Stimulated activated naive CD4-positive, alpha-beta T cell treated with Interleukin-2 at 50 U/mL for 16 hours (primary cell): ENCODE measurements around the gene PRSS48.
"Not testable (repeated sequence)": the region's sequence is repeated elsewhere in the genome, so short reads cannot be mapped to it uniquely, and the experiment has no call there.

ENCODE experiments used
- DNase-seq: peaks from one replicate; lab custom pipeline; 2025; lab: John Stamatoyannopoulos, UW

Gene PRSS48

GRCh38 chr4:151276787-151277562 is at the start of gene PRSS48:
PRSS48 (plus strand) TSS chr4:151277161; CDS start chr4:151277173, 12 bp downstream.
- DNase-seq, result peak; percentile 2

- DNase-seq, result no peak
Measured at GRCh38 chr4:151227172-151227571, 49.8 kb upstream of the PRSS48 start.

GRCh38 chr4:151227731-151228130 is 49.2 kb upstream of the PRSS48 start:
- DNase-seq, result no peak

GRCh38 chr4:151228189-151229119 is 48.5 kb upstream of the PRSS48 start:
- DNase-seq, result no peak

- no peak for DNase-seq
Measured at GRCh38 chr4:151231915-151232595, 44.9 kb upstream of the PRSS48 start.

- no peak for DNase-seq
Measured at GRCh38 chr4:151233600-151233999, 43.4 kb upstream of the PRSS48 start.

GRCh38 chr4:151235373-151235772 is 41.6 kb upstream of the PRSS48 start:
- not testable (repeated sequence) for DNase-seq

GRCh38 chr4:151236036-151236435 is 40.9 kb upstream of the PRSS48 start:
- no peak for DNase-seq

GRCh38 chr4:151238477-151238876 is 38.5 kb upstream of the PRSS48 start:
- no peak for DNase-seq

- no peak for DNase-seq
Measured at GRCh38 chr4:151239608-151240007, 37.4 kb upstream of the PRSS48 start.

- DNase-seq, result no peak
Measured at GRCh38 chr4:151242305-151242704, 34.7 kb upstream of the PRSS48 start.

GRCh38 chr4:151246742-151247141 is 30.2 kb upstream of the PRSS48 start:
- no peak for DNase-seq

- DNase-seq, result no peak
Measured at GRCh38 chr4:151247395-151247794, 29.6 kb upstream of the PRSS48 start.

GRCh38 chr4:151248519-151248918 is 28.4 kb upstream of the PRSS48 start:
- DNase-seq, result no peak

- no peak for DNase-seq
Measured at GRCh38 chr4:151250706-151251105, 26.3 kb upstream of the PRSS48 start.

- no peak for DNase-seq
Measured at GRCh38 chr4:151251603-151252304, 25.2 kb upstream of the PRSS48 start.

GRCh38 chr4:151255226-151255625 is 21.7 kb upstream of the PRSS48 start:
- DNase-seq, result not testable (repeated sequence)

GRCh38 chr4:151255680-151256079 is 21.3 kb upstream of the PRSS48 start:
- not testable (repeated sequence) for DNase-seq

- no peak for DNase-seq
Measured at GRCh38 chr4:151256134-151256533, 20.8 kb upstream of the PRSS48 start.

- no peak for DNase-seq
Measured at GRCh38 chr4:151257704-151258103, 19.3 kb upstream of the PRSS48 start.

GRCh38 chr4:151259752-151260151 is 17.2 kb upstream of the PRSS48 start:
- no peak for DNase-seq

GRCh38 chr4:151260526-151260925 is 16.4 kb upstream of the PRSS48 start:
- no peak for DNase-seq
